ENCODE results near the gene CYB561D2.

GRCh38 chr3:50389414-50389767, 38.7 kb downstream of the CYB561D2 start:
- no peak for TF ChIP-seq CTCF (IDR thresholded peaks at IDR 0.05; ENCODE audit: low read depth, low read length, poor library complexity, severe bottlenecking)
- TF ChIP-seq EZH2phosphoT487 (IDR thresholded peaks at IDR 0.05; ENCODE audit: borderline replicate concordance, low read length): no peak
